Measurements from ENCODE around the gene GABARAPL1.
"Not testable (repeated sequence)": the region's sequence is repeated elsewhere in the genome, so short reads cannot be mapped to it uniquely, and the experiment has no call there.

The GABARAPL1 gene

GRCh38 chr12:10218021-10218420, 5.3 kb downstream of the GABARAPL1 start:
- Histone ChIP-seq H3K27ac (ENCODE audit: low read depth, low read length) (no peak overlapping the region), H3K4me1 (ENCODE audit: insufficient read depth, low read length) (peaks cover 20% of the 10 kb centered on the region), H3K36me3 (ENCODE audit: insufficient read depth, low read length) (peaks cover 45% of the 10 kb centered on the region), H3K9me3 (ENCODE audit: insufficient read depth, low read depth, low read length) (no peaks in the 10 kb centered on the region), H3K9ac (ENCODE audit: low read depth, low read length) (no peak overlapping the region), H3K27me3 (ENCODE audit: insufficient read depth, low read length) (no peaks in the 10 kb centered on the region), H3K4me3 (ENCODE audit: low read length) (no peak overlapping the region)
- WGBS: 93% methylated on average over 6 of the region's 6 CpGs

- Histone ChIP-seq H3K27me3 (ENCODE audit: insufficient read depth, low read length) (no peaks in the 10 kb centered on the region), H3K9me3 (ENCODE audit: insufficient read depth, low read depth, low read length) (no peaks in the 10 kb centered on the region), H3K4me3 (ENCODE audit: low read length) (no peak overlapping the region), H3K9ac (ENCODE audit: low read depth, low read length) (no peak overlapping the region), H3K4me1 (ENCODE audit: insufficient read depth, low read length) (peaks cover 7% of the 10 kb centered on the region), H3K27ac (ENCODE audit: low read depth, low read length) (no peak overlapping the region), H3K36me3 (ENCODE audit: insufficient read depth, low read length) (peaks cover 58% of the 10 kb centered on the region)
- 96% methylated on average over 8 of the region's 8 CpGs for WGBS
Measured at GRCh38 chr12:10220398-10221077, 7.9 kb downstream of the GABARAPL1 start.

DNA sequence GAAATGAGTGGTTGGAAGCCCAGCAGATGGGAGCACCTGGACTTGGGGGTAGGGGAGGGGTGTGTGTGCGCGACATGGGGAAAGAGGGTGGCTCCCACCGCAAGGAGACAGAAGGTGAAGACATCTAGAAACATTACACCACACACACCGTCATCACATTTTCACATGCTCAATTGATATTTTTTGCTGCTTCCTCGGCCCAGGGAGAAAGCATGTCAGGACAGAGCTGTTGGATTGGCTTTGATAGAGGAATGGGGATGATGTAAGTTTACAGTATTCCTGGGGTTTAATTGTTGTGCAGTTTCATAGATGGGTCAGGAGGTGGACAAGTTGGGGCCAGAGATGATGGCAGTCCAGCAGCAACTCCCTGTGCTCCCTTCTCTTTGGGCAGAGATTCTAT, 9.2 kb downstream of the GABARAPL1 start:
- Histone ChIP-seq H3K9me3 (ENCODE audit: insufficient read depth, low read depth, low read length) (no peaks in the 10 kb centered on the region), H3K9ac (ENCODE audit: low read depth, low read length) (no peak overlapping the region), H3K36me3 (ENCODE audit: insufficient read depth, low read length) (peaks cover 58% of the 10 kb centered on the region), H3K27me3 (ENCODE audit: insufficient read depth, low read length) (no peaks in the 10 kb centered on the region), H3K4me1 (ENCODE audit: insufficient read depth, low read length) (no peaks in the 10 kb centered on the region), H3K27ac (ENCODE audit: low read depth, low read length) (no peak overlapping the region), H3K4me3 (ENCODE audit: low read length) (no peak overlapping the region)
- WGBS: 92% methylated on average over 2 of the region's 5 CpGs

DNA sequence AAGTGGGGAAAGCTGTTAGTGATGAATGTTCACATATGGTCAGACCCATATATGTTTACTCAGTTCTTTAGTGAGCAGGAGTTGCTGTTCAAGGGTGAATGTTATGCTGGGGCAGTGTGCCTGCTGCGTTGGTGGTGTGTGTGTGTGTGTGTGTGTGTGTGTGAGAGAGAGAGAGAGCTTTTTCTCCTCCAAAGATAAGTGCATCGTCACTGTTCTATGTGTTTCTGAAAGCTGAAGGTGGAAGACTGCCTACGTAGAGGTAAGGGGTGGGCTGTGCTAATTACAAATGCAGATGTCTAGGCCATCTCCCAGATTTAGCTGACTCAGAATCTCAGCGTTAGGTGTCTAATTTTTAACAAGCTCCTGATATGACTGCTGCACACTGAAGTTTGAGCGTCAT, 10.5 kb downstream of the GABARAPL1 start:
- Histone ChIP-seq H3K4me1 (ENCODE audit: insufficient read depth, low read length) (no peaks in the 10 kb centered on the region), H3K4me3 (ENCODE audit: low read length) (no peak overlapping the region), H3K9me3 (ENCODE audit: insufficient read depth, low read depth, low read length) (no peaks in the 10 kb centered on the region), H3K36me3 (ENCODE audit: insufficient read depth, low read length) (peaks cover 53% of the 10 kb centered on the region), H3K27ac (ENCODE audit: low read depth, low read length) (no peak overlapping the region), H3K9ac (ENCODE audit: low read depth, low read length) (no peak overlapping the region), H3K27me3 (ENCODE audit: insufficient read depth, low read length) (no peaks in the 10 kb centered on the region)
- WGBS: 98% methylated on average over 5 of the region's 5 CpGs

DNA sequence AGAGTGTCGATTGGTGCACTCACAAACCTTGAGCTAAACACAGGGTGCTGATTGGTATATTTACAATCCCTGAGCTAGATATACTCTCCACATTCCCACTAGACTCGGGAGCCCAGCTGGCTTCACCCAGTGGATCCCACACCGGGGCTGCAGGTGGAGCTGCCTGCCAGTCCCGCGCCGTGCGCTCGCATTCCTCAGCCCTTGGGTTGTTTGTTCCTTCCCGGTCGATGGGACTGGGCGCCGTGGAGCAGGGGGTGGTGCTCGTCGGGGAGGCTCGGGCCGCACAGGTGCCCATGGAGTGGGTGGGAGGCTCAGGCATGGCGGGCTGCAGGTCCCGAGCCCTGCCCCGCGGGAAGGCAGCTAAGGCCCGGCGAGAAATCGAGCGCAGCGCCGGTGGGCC, 12.7 kb downstream of the GABARAPL1 start:
- not testable (repeated sequence) for H3K4me1 ChIP-seq (ENCODE audit: insufficient read depth, low read length); H3K9ac ChIP-seq (ENCODE audit: low read depth, low read length); H3K9me3 ChIP-seq (ENCODE audit: insufficient read depth, low read depth, low read length); H3K4me3 ChIP-seq (ENCODE audit: low read length); H3K27me3 ChIP-seq (ENCODE audit: insufficient read depth, low read length); H3K27ac ChIP-seq (ENCODE audit: low read depth, low read length)
- peaks cover 39% of the 10 kb centered on the region for H3K36me3 ChIP-seq (ENCODE audit: insufficient read depth, low read length)
- 97% methylated on average over 15 of the region's 26 CpGs for WGBS

DNA sequence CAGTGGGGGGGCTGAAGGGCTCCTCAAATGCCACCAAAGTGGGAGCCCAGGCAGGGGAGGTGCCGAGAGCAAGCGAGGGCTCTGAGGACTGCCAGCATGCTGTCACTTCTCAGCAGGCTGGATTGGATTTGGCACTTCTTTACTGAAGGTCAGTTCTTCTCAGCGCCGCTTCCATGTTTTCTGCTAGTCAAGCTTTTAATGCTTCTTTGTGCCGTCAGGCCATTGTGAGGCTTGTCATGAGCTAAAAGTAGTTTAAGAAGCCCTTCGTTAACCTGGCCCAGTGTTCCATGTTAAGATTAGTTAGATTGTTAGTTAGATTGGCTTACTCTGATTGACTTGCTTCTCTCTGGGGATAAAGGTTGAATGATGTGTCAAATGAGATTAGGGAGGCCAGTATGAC, 13.4 kb downstream of the GABARAPL1 start:
- Histone ChIP-seq H3K4me3 (ENCODE audit: low read length) (no peak overlapping the region), H3K9me3 (ENCODE audit: insufficient read depth, low read depth, low read length) (no peaks in the 10 kb centered on the region), H3K4me1 (ENCODE audit: insufficient read depth, low read length) (no peaks in the 10 kb centered on the region), H3K36me3 (ENCODE audit: insufficient read depth, low read length) (peaks cover 33% of the 10 kb centered on the region), H3K27ac (ENCODE audit: low read depth, low read length) (no peak overlapping the region), H3K27me3 (ENCODE audit: insufficient read depth, low read length) (no peaks in the 10 kb centered on the region), H3K9ac (ENCODE audit: low read depth, low read length) (no peak overlapping the region)
- WGBS: 92% methylated on average over 6 of the region's 6 CpGs

DNA sequence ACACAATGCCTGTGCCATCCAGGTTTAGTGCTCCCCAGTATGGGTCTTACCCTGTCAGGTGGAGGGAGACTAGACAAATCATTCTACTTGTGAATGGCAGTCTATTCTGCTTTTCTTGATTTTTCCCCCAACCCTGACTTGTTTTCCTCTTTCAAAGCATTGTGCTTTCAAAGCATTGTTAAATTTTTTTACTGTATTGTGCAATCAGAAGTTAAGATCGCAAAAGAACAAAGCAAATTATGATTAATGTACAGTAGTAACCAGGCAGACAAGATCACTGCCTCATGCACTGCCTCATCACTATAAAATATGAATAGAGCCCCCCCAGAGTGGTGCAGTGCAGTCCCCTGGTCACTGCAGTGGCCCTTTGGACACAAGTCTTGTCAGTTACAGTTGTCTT, 14.1 kb downstream of the GABARAPL1 start:
- WGBS: no CpG with 5 or more reads among the region's 1 CpG
- Histone ChIP-seq H3K4me3 (ENCODE audit: low read length) (no peak overlapping the region), H3K4me1 (ENCODE audit: insufficient read depth, low read length) (no peaks in the 10 kb centered on the region), H3K27ac (ENCODE audit: low read depth, low read length) (no peak overlapping the region), H3K36me3 (ENCODE audit: insufficient read depth, low read length) (peaks cover 26% of the 10 kb centered on the region), H3K27me3 (ENCODE audit: insufficient read depth, low read length) (no peaks in the 10 kb centered on the region), H3K9me3 (ENCODE audit: insufficient read depth, low read depth, low read length) (no peaks in the 10 kb centered on the region), H3K9ac (ENCODE audit: low read depth, low read length) (no peak overlapping the region)

DNA sequence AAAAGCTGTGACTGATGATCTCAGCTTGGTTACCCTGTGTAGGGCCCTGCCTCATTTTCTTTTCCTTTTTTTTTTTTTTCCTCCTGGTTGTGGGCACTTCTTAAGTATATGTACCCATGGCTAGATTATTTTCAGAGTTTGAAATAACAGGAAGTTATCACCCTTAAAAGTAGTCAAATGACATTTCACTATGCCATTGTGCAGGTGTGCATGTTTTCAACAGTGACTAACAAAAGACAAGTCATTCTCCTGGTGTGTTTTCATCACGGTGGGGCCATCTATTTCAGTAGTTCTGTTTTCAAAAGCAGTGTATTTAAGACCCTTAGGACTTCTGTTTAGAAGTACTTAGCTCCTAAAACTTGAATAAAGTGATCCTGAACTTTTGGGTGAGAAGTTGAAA, 15.0 kb downstream of the GABARAPL1 start:
- Histone ChIP-seq H3K9ac (ENCODE audit: low read depth, low read length) (no peak overlapping the region), H3K9me3 (ENCODE audit: insufficient read depth, low read depth, low read length) (no peaks in the 10 kb centered on the region), H3K4me1 (ENCODE audit: insufficient read depth, low read length) (no peaks in the 10 kb centered on the region), H3K4me3 (ENCODE audit: low read length) (no peak overlapping the region), H3K27me3 (ENCODE audit: insufficient read depth, low read length) (no peaks in the 10 kb centered on the region), H3K36me3 (ENCODE audit: insufficient read depth, low read length) (peaks cover 17% of the 10 kb centered on the region), H3K27ac (ENCODE audit: low read depth, low read length) (no peak overlapping the region)
- 80% methylated on average over 1 of the region's 1 CpG for WGBS

- no peaks in the 10 kb centered on the region for H3K4me1 ChIP-seq (ENCODE audit: insufficient read depth, low read length)
- H3K36me3 ChIP-seq (ENCODE audit: insufficient read depth, low read length): no peaks in the 10 kb centered on the region
- no peak overlapping the region for H3K9ac ChIP-seq (ENCODE audit: low read depth, low read length)
- no peak overlapping the region for H3K4me3 ChIP-seq (ENCODE audit: low read length)
- H3K9me3 ChIP-seq (ENCODE audit: insufficient read depth, low read depth, low read length): peaks cover 26% of the 10 kb centered on the region
- no peak overlapping the region for H3K27ac ChIP-seq (ENCODE audit: low read depth, low read length)
- H3K27me3 ChIP-seq (ENCODE audit: insufficient read depth, low read length): no peaks in the 10 kb centered on the region
Measured at GRCh38 chr12:10234562-10234961, 21.9 kb downstream of the GABARAPL1 start.

GRCh38 chr12:10235761-10236631, 23.3 kb downstream of the GABARAPL1 start:
- Histone ChIP-seq H3K4me3 (ENCODE audit: low read length) (no peak overlapping the region), H3K36me3 (ENCODE audit: insufficient read depth, low read length) (no peaks in the 10 kb centered on the region), H3K27me3 (ENCODE audit: insufficient read depth, low read length) (no peaks in the 10 kb centered on the region), H3K4me1 (ENCODE audit: insufficient read depth, low read length) (no peaks in the 10 kb centered on the region), H3K9ac (ENCODE audit: low read depth, low read length) (no peak overlapping the region), H3K9me3 (ENCODE audit: insufficient read depth, low read depth, low read length) (peaks cover 26% of the 10 kb centered on the region), H3K27ac (ENCODE audit: low read depth, low read length) (no peak overlapping the region)
- WGBS: 72% methylated on average over 4 of the region's 4 CpGs

GRCh38 chr12:10236720-10237119, 24.0 kb downstream of the GABARAPL1 start:
- Histone ChIP-seq H3K4me3 (ENCODE audit: low read length) (no peak overlapping the region), H3K9ac (ENCODE audit: low read depth, low read length) (no peak overlapping the region), H3K9me3 (ENCODE audit: insufficient read depth, low read depth, low read length) (peaks cover 26% of the 10 kb centered on the region), H3K27me3 (ENCODE audit: insufficient read depth, low read length) (no peaks in the 10 kb centered on the region), H3K4me1 (ENCODE audit: insufficient read depth, low read length) (peaks cover 4% of the 10 kb centered on the region; the same call in 1 of the 2 replicates), H3K27ac (ENCODE audit: low read depth, low read length) (no peak overlapping the region), H3K36me3 (ENCODE audit: insufficient read depth, low read length) (no peaks in the 10 kb centered on the region)
- WGBS: 100% methylated on average over 1 of the region's 1 CpG
